ENCODE measurements around the gene PAQR9.

The PAQR9 gene

DNA sequence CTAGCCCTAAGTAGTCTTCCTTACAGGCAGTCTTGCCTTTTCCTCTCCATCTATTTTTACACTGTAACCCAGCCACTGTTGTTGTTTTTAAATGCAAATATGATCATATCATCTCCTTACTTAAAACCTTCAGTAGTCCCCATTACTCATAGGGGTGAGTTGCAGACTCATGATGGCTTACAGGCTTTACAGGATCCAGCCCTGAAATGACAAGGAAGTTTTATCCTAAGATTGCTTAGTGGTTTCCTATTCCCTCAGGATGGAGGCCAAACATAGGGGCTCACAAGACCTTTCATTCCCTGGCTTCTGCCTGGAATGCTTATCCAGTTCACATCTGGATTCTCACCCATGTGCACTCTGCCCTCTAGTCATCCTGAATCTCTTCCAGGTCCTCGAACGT, 46.9 kb downstream of the PAQR9 start:
- DNase-seq (ENCODE audit: low read depth in 1 of 2, low spot score in 1 of 2) = no peak

DNA sequence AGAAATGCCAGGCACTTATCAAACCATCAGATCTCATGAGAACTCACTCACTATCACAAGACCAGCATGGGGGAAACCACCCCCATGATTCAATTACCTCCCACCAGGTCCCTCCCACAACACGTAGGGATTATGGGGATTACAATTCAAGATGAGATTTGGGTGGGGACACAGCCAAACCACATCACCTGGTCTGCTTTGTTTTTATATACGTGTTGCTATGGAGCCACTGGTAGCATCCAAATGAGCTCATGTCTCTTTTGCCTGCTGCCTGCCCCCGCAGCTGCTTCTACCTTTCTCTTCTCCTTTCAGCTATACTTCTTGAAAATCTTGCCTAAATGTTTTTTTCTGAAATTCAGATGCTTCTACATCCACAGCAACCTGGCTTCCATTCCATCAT, 47.8 kb downstream of the PAQR9 start:
- no peak for DNase-seq (ENCODE audit: low read depth in 1 of 2, low spot score in 1 of 2)

DNA sequence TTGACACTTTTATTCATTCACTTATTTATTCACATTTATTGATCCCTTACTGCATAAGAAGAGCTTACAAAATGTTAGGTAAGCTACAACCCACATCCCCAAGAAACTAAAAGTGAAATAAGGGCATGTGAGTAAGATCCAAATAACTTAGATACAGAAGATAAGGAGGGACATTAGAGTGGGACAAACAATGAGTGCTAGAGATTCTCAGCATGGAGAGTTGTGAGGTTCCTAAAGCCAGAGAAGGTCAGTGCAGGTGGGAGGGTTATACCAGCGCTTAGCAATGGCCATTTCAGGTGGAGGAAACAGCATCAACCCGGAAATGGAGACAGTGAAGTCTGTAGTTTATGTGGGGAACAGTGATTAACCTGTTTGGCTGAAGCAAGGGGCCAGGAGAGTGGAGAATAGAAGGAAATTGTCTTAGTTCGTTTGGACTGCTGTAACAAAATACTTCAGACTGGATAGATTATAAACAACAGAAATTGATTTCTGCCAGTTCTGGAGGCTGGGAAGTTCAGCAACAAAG, 49.1 kb downstream of the PAQR9 start:
- DNase-seq (ENCODE audit: low read depth in 1 of 2, low spot score in 1 of 2) = no peak

DNA sequence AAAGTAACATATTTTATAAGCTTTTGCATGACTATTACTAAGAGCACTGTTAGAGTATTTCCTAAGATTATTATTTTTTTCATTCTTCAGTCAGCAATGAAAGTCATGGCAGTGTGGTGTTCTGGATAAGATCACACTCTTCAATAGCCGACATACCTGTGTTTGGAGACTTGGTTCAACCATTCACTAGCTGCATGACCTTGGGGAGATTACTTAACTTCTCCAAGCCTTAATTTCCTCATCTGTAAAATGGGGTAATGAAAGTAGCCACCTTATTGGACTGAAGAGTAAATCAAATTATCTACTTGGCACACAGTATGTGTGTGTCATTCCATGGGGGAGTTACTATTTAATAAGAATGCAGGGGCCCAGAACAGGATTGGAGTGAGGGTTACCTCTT, 50.0 kb downstream of the PAQR9 start:
- no peak for DNase-seq (ENCODE audit: low read depth in 1 of 2, low spot score in 1 of 2)

DNA sequence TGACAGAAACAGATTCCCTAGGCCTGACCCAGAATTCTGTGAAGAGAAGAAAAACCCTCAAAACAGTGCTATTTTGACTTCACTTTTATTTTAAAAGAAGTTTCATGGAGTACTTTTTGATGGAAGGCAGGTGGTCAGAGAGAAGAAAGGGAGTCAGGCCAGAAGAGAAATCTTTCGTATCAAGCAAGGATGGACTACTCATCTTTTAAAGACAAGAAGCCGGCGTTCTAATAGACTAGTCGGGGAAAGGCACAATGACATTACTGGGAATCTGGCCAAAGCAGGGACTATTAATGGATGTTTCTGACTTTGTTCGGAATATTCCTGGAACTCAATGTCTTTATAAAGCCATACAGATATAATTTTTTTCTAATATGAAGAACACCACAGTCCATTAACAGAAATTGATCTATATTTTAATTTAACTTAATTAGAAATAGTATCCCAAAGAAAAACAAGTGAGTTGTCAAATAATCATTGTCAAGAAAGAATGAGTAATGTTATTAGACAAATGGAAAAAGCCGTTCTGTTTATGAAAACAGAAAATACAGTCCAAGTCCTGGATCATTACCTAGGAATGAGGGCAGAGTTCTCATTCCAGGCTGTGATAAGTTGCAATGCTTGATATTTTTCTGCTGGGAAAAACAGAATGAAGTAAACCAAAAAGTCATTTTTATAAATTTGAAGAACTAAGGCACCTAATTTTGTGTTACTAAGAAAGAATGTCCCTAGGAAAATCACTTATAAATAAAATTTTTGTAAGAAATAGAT, 50.9 kb downstream of the PAQR9 start:
- no peak for DNase-seq (ENCODE audit: low read depth in 1 of 2, low spot score in 1 of 2)

Measured in activated T-helper 1 cell treated with anti-CD3 and anti-CD28 coated beads, Interleukin-2, amount 50 U/mL, for 16 hours (primary cell).